Ascending aorta (tissue), 2 donors: ENCODE data around the gene RNF25. TPM values are rescaled to one million over a fixed set of nuclear protein-coding genes. Genes with fewer than 3 reads are reported as not detected.
A peak's percentile ranks its signal among the peaks of the same experiment; 100 is the strongest.

Experiments used
- DNase-seq, 2 donors: peaks; one replicate each; pipeline ENCODE4 v3.0.0-alpha.2; 2019; ENCODE audit warnings: low spot score in 2 of 2
- H3K27ac ChIP-seq, 2 donors: fragments of 200-600 bp; sonication (generic); one replicate each; pipeline ENCODE4 v1.5.1; 2016 to 2017; ENCODE audit warnings: mild to moderate bottlenecking in 1 of 2
- H3K27me3 ChIP-seq: fragments of 200-600 bp; sonication (generic); one replicate; pipeline ENCODE4 v1.5.1; 2017
- H3K36me3 ChIP-seq, 2 donors: fragments of 200-600 bp; sonication (generic); one replicate each; pipeline ENCODE4 v1.5.1; 2016
- H3K4me1 ChIP-seq, 2 donors: fragments of 200-600 bp; sonication (generic); one replicate each; pipeline ENCODE4 v1.5.1; 2016 to 2017; ENCODE audit warnings: mild to moderate bottlenecking in 1 of 2
- H3K4me3 ChIP-seq, 2 donors: fragments of 200-600 bp; sonication (generic); one replicate each; pipeline ENCODE4 v1.5.1; 2016 to 2017; ENCODE audit warnings: mild to moderate bottlenecking in 1 of 2
- H3K9me3 ChIP-seq, 2 donors: fragments of 200-600 bp; sonication (generic); one replicate each; pipeline ENCODE4 v1.5.1; 2016
- CTCF ChIP-seq, 3 experiments: fragments of 200-600 bp in 2 of 3; fragments of 450-650 bp in 1 of 3; sonication (generic) in 2 of 3; IDR thresholded peaks; one replicate each; pipeline ENCODE4 v1.5.1; 2016 to 2019; ENCODE audit warnings: antibody characterized with exemption in 3 of 3, mild to moderate bottlenecking in 1 of 3, moderate library complexity in 1 of 3
- intact Hi-C: fragments of 100-400 bp; cut with DNase I; formaldehyde crosslinking; loops from one replicate; pipeline ENCODE4 v1.15.1; 2023
- total RNA-seq: library from RNA; depleted of rRNA; stranded (reverse); fragments of >200 nt; gene quantifications from one replicate; pipeline ENCODE4 v1.1.0, GENCODE V29; 2016

Gene RNF25
- total RNA-seq = 36.0 TPM

GRCh38 chr2:218671654-218672566, at the start of gene RNF25, which contains the start of gene STK36:
Gene RNF25 (minus strand): TSS chr2:218672002. CDS start chr2:218671970, 32 bp downstream.
Gene STK36 (plus strand): TSS chr2:218672086. CDS start chr2:218672830, 744 bp downstream.
- TF ChIP-seq CTCF (IDR thresholded peaks at IDR 0.05) = no peak
- Histone ChIP-seq H3K4me1 (peaks cover 6 to 8% of the 10 kb centered on the region in 2 donors), H3K27me3 (no peaks in the 10 kb centered on the region), H3K27ac (peak within 1 kb of the TSS; percentile 80 to 83), H3K9me3 (no peaks in the 10 kb centered on the region), H3K4me3 (peak within 1 kb of the TSS; percentile 77 to 96), H3K36me3 (peaks cover 17 to 30% of the 10 kb centered on the region in 2 donors)
- intact Hi-C loops = no loop called here
- DNase-seq = peak; percentile 19 to 92

GRCh38 chr2:218721488-218721887, 49.7 kb upstream of the RNF25 start:
- Histone ChIP-seq H3K4me1 (no peaks in the 10 kb centered on the region), H3K4me3 (no peak overlapping the region), H3K27me3 (no peaks in the 10 kb centered on the region), H3K36me3 (peaks cover 0 to 2% of the 10 kb centered on the region in 2 donors), H3K9me3 (peaks cover 0 to 7% of the 10 kb centered on the region in 2 donors), H3K27ac (no peak overlapping the region)
- intact Hi-C loops = no loop called here
- no peak for TF ChIP-seq CTCF (IDR thresholded peaks at IDR 0.05)
- no peak for DNase-seq

GRCh38 chr2:218720048-218721041, 48.5 kb upstream of the RNF25 start:
- DNase-seq = no peak
- no peak overlapping the region for H3K27ac ChIP-seq
- H3K4me3 ChIP-seq = no peak overlapping the region
- TF ChIP-seq CTCF (IDR thresholded peaks at IDR 0.05) = no peak
- H3K27me3 ChIP-seq = no peaks in the 10 kb centered on the region
- no peaks in the 10 kb centered on the region for H3K4me1 ChIP-seq
- intact Hi-C loops = no loop called here
- H3K36me3 ChIP-seq = peaks cover 0 to 7% of the 10 kb centered on the region in 2 donors
- H3K9me3 ChIP-seq = no peaks in the 10 kb centered on the region

- H3K4me3 ChIP-seq = no peak overlapping the region
- no peaks in the 10 kb centered on the region for H3K9me3 ChIP-seq
- no peak for DNase-seq
- no peak for TF ChIP-seq CTCF (IDR thresholded peaks at IDR 0.05)
- H3K27me3 ChIP-seq = no peaks in the 10 kb centered on the region
- H3K27ac ChIP-seq = no peak overlapping the region
- intact Hi-C loops = no loop called here
- H3K36me3 ChIP-seq = peaks cover 0 to 7% of the 10 kb centered on the region in 2 donors
- H3K4me1 ChIP-seq = no peaks in the 10 kb centered on the region
Observed at GRCh38 chr2:218719457-218719856, 47.7 kb upstream of the RNF25 start.

GRCh38 chr2:218718058-218718457, 46.3 kb upstream of the RNF25 start:
- H3K27ac ChIP-seq = no peak overlapping the region
- H3K4me3 ChIP-seq = no peak overlapping the region
- no peak for TF ChIP-seq CTCF (IDR thresholded peaks at IDR 0.05)
- no peak for DNase-seq
- no peaks in the 10 kb centered on the region for H3K9me3 ChIP-seq
- H3K4me1 ChIP-seq = no peaks in the 10 kb centered on the region
- H3K36me3 ChIP-seq = peaks cover 0 to 7% of the 10 kb centered on the region in 2 donors
- H3K27me3 ChIP-seq = no peaks in the 10 kb centered on the region
- intact Hi-C loops = no loop called here
